Measurements from ENCODE around the gene SIRT1.

- TF ChIP-seq JUND (IDR thresholded peaks at IDR 0.05; ENCODE audit: low read length): no peak
- no peak; the same call in 1 of the 2 replicates for TF ChIP-seq POLR2AphosphoS5 (IDR thresholded peaks at IDR 0.05; ENCODE audit: low read depth, low read length)
- TF ChIP-seq, protein P1, sequence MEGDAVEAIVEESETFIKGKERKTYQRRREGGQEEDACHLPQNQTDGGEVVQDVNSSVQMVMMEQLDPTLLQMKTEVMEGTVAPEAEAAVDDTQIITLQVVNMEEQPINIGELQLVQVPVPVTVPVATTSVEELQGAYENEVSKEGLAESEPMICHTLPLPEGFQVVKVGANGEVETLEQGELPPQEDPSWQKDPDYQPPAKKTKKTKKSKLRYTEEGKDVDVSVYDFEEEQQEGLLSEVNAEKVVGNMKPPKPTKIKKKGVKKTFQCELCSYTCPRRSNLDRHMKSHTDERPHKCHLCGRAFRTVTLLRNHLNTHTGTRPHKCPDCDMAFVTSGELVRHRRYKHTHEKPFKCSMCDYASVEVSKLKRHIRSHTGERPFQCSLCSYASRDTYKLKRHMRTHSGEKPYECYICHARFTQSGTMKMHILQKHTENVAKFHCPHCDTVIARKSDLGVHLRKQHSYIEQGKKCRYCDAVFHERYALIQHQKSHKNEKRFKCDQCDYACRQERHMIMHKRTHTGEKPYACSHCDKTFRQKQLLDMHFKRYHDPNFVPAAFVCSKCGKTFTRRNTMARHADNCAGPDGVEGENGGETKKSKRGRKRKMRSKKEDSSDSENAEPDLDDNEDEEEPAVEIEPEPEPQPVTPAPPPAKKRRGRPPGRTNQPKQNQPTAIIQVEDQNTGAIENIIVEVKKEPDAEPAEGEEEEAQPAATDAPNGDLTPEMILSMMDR (IDR thresholded peaks at IDR 0.05; ENCODE audit: control extremely low read depth in 1 of 3, insufficient read depth in 1 of 3, low read depth in 1 of 3, low read length in 3 of 3): no peak
- TF ChIP-seq POLR2A (IDR thresholded peaks at IDR 0.05; ENCODE audit: control extremely low read depth in 1 of 2, low read depth in 2 of 2, low read length in 2 of 2): peak in 1 of 2 experiments; percentile 37; a peak in 1 of 3 replicates
- TF ChIP-seq EP300 (IDR thresholded peaks at IDR 0.05; ENCODE audit: borderline replicate concordance in 1 of 2, low read depth in 2 of 2, low read length in 2 of 2): no peak
- no peak for TF ChIP-seq RAD21 (IDR thresholded peaks at IDR 0.05 in 1 of 2, conservative IDR thresholded peaks at IDR 0.05 in 1 of 2; ENCODE audit: low read depth in 2 of 2, low read length in 2 of 2)
- no peak for TF ChIP-seq EZH2 (IDR thresholded peaks at IDR 0.05; ENCODE audit: low read depth, low read length, severe bottlenecking)
- no peak for TF ChIP-seq CEBPB (IDR thresholded peaks at IDR 0.05; ENCODE audit: low read depth, low read length)
- TF ChIP-seq CHD2 (IDR thresholded peaks at IDR 0.05; ENCODE audit: low read length): no peak
- TF ChIP-seq YY1 (IDR thresholded peaks at IDR 0.05; ENCODE audit: low read depth, low read length): no peak
- peak; percentile 40 for TF ChIP-seq NRF1 (IDR thresholded peaks at IDR 0.05; ENCODE audit: low read depth, low read length)
- no peak for TF ChIP-seq JUN (IDR thresholded peaks at IDR 0.05; ENCODE audit: low read depth, low read length)
- no peak for TF ChIP-seq CHD1 (IDR thresholded peaks at IDR 0.05; ENCODE audit: low read depth, low read length)
Observed at GRCh38 chr10:67884842-67885670, 600 bp downstream of the SIRT1 start.

All from H1 (cell line).